ENCODE measurements around the gene SPARC.
A peak's percentile ranks its signal among the peaks of the same experiment; 100 is the strongest.

DNA sequence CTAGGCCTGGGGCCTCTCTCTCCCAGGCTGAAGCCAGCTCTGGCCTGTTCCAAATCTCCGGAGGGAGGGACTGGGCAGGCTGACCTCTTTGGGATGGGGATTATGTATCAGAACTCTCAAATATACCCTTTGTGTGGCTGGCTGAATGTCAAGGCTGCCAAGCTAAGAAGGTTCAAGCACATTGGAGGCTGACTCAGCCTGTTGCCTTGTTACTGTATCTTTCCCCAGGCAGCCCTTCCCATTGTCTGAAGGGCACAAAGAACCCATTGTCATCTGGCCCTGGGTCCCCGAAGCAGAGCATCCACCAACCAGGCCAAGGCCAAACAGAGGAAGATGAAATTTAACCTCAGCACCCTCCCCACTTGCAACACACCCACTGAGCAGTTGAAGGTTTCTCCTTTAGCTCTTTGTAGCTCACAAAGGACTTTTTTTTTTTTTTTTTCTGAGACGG lies 7.3 kb upstream of the SPARC start:
- TF ChIP-seq POLR2A (IDR thresholded peaks at IDR 0.05), result no peak
- TF ChIP-seq, protein P1, sequence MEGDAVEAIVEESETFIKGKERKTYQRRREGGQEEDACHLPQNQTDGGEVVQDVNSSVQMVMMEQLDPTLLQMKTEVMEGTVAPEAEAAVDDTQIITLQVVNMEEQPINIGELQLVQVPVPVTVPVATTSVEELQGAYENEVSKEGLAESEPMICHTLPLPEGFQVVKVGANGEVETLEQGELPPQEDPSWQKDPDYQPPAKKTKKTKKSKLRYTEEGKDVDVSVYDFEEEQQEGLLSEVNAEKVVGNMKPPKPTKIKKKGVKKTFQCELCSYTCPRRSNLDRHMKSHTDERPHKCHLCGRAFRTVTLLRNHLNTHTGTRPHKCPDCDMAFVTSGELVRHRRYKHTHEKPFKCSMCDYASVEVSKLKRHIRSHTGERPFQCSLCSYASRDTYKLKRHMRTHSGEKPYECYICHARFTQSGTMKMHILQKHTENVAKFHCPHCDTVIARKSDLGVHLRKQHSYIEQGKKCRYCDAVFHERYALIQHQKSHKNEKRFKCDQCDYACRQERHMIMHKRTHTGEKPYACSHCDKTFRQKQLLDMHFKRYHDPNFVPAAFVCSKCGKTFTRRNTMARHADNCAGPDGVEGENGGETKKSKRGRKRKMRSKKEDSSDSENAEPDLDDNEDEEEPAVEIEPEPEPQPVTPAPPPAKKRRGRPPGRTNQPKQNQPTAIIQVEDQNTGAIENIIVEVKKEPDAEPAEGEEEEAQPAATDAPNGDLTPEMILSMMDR (IDR thresholded peaks at IDR 0.05 in 8 of 11, conservative IDR thresholded peaks at IDR 0.05 in 3 of 11), result no peak
- peak in 2 of 3 donors; percentile 49 to 54 for TF ChIP-seq POLR2AphosphoS5 (IDR thresholded peaks at IDR 0.05)

Data from spleen (tissue), 7 donors.